HTERT RPE-1 (cell line): ENCODE results near the gene KLHL25.

Source experiments
- in situ Hi-C: fragments of 300-500 bp; cut with MboI; formaldehyde crosslinking; loops from 4 replicates; pipeline ENCODE4 v1.14.3; 2020; ENCODE audit warnings: low sequenced_read_pairs

The KLHL25 gene

DNA sequence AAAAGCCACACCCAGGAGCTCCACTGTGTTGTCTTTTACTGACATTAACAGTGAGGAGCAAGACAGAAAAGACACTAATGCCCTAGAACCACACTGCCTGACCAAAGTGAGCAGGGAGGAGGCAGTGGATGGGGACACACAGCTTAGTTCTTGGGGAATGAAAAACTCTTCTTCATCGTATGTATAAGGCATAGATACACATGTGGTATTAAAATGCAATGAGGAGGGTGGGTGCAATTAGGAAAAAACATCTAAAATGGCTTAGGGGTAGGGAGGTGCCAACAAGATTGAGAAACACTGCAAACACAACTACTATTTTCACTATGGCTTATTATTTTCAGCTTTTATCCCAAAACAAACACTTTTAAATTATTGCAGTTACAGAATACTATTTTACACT, 15.5 kb downstream of the KLHL25 start:
- in situ Hi-C loops = no loop called here

DNA sequence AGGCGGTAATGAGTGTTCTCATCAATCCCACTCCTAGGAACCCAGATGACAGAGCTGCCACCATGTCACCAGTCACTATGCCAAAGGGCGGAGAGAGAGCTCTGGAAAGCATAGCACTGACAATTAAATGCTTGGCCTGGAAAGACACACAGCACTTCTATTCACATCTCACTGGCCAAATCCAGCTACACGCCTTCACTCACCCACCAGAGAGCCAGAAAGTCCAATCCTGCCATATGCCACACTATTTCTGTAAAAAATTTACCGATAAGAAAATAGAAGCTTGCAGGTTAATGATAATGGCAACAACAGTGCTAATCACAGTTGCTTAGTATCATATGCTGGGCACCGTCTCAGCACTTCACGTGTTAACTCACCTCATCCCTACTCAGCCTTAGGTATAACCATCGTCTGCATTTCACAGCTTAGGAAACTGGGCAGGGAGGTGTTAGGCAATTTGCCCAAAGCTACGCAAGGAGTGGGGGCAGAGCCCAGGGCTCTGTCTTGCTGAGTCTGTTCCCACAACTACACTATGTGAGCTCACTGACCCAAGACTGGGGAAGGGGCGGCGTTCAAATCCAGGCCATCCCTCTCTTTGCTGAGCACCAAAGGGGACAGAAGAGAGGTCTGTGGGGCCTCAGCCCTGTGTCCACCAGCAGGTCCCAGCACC, 16.5 kb downstream of the KLHL25 start:
- in situ Hi-C loops = no loop called here

DNA sequence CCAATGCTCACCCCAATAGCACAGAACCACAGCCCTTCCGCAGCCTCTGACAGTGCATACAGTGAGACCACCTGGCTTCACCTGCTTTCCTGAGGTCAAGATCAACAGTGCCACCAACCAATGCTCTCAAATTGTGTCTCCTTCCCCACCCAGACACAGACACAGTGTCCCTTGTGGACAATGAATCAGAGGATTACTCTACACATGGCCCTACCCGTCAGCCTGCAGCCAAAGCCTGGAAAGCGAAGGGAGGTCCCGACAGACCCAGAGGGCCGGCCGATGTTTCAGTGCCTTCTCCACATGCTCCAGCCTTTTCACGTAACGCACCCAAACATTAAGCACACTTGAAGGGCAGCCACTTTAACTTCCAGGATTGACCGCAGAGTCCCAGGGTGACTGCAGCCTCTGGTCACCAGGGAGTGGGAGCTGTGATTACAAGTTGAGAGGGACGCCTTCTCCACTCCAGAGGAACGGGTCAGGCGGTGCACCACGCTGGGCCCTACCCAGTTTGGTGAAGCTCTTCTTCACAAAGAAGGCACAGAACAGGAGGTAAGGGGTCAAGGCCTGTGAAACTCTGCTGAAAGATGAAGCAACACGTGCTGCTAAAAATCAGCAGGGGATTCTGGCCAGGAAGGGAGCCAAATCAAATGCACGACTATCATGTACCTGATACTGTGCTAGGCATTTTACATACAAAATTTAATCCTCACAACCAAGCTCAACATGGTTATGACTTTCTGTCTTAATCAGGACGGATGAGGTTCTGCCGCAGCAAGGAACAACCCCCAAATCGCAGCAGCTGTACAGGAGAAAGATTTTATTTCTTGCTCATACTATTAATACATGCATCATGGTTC, 17.2 kb downstream of the KLHL25 start:
- in situ Hi-C loops = no loop called here

DNA sequence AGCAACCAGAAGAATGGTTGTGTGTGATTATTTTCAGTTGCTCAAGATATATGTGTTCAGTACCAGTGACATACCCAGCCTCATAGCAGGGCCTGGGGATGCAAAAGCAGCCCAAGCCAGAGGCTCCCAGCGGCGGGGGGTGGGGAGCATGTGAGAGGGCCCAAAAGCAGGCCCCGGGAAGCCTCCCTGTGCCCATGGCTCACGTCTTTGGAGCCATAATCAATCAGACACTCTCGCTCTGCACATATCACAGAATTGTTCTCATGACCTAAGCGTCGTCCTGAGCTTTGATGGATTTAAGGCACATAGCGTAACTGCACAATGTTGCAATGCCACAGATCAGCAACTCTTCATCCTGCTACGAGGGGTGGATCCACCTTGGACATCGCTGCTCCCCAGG, 20.8 kb downstream of the KLHL25 start:
- in situ Hi-C loops = no loop called here

DNA sequence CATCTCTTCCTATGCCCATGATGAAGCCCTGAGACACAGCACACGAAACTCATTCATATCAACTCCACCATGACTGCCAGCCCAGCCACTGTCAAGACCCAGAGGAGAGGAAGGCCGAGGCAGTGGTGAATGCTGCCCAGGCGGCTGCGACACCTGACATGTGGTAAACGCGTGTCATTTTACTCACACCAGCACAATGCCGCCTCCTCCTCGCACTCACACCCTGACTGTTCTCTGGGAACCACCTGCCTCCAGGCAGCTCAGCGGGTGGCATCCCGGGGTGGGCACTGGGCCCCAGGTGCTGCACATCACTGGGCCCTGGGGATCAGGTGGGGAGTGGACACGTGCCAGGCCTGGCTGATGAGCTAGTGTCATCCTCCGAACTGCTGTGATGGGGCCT, 21.5 kb downstream of the KLHL25 start:
- in situ Hi-C loops = no loop called here

DNA sequence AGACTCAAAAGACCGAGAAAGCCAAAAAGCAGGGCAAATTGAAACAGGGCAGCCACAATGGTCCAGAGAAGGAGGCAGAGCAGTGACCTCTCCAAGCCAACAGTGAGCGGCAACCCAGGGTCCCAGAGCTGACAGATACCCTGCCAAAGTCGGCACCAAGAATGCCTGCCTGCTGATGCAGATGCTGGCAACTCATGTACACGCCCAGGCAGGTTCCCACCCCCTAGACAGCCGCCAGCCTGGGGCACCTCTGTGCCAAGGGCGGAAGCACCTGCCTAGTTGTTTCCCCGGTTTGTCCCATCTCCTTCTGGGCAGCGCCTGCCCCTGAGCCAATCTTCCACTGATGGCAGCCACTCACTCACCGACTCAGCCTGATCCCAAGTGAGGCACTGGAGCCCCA, 22.1 kb downstream of the KLHL25 start:
- in situ Hi-C loops = no loop called here

DNA sequence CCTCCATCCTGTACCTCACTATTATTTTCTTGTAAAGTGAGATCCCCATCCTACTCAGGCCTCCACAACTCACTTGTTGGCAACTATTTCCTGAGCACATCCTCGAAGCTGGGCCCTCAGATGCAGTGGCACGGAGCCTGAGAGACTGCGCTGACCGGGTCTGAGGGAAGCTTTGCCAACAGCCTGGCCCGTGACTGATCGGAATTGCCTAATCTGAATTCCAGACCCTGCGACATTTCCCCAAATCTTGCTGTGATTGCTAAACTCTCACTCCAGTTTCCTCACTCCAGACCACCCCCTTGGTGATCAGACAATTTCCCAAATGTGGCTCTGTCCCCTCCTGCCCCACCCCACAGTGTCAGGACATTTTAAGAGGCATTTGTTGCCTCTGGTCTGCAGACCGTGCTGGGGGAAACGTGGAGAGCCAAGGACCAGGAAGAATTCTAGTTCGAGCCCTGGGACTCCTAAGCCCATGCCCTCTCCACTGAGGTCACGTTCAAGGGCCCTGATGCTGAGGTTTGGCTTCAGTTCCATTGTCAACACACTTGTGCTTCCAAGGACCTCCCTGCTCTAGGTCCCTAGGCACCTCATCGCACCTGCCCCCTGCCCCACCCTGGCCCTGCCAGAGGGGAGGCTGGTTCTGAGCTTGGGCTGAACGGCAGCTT, 22.8 kb downstream of the KLHL25 start:
- in situ Hi-C loops = no loop called here

DNA sequence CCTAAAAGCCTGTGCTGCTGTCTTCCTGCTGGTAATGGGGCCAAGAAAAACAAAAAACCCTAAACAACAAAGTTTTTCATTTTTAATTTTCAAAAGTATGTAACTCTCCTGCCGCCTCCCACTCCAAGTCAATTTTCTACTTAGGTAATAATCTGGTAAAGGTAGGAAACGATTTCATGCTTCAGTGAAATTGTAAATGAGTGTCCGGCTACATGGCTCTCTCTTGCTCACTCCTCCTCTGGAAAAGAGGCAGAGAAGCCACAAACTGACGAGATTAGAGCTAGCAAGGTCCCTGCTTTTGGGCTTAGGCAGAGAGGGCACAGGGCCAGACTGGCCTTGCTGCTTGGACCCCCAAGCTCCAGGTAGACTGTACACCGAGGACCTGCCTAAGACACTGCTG, 23.5 kb downstream of the KLHL25 start:
- in situ Hi-C loops = no loop called here

DNA sequence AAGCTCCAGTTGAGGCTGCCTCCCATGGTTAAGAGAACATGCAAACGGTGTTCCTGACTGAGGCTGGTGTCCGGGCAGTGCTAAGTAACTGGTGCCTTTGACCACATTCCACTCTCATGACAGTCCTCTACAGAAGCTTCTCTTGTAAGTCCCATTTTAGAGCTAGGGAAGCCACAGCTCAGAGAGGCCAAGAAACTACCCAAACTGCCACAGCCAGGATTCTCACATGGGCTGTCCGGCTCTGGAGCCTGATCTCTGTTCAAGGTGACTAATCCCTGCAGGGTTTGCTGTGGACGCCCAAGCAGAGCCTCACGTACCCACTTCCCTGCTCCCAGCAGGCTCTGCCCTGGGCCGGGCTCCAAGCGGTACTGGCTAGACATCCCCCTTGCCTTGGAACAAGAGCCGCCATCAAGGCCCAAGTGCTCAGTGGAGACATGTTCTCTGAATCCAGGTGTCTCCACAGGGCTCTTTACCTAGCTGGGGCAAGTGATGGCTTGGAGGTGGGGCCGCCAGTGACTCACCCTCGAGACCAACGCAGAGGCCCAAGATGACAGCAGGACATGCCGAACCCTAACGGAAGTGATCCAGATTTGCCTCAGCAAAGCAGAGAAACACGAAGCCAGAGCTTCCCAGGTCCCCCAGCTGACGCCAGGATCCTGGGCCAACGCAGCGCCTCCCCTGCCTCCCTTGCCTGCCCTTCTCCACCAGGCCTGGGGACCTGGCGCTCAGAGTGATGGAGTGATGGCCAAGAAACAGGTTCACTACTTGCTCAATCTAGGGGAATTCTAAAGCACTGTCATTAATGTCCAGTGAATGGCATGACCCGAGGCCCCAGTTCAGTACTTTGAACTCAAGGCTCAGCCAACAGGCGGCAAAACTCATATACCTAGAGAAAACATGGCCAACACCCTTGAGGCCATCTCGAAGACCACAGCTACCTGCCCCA, 24.4 kb downstream of the KLHL25 start:
- in situ Hi-C loops = no loop called here

DNA sequence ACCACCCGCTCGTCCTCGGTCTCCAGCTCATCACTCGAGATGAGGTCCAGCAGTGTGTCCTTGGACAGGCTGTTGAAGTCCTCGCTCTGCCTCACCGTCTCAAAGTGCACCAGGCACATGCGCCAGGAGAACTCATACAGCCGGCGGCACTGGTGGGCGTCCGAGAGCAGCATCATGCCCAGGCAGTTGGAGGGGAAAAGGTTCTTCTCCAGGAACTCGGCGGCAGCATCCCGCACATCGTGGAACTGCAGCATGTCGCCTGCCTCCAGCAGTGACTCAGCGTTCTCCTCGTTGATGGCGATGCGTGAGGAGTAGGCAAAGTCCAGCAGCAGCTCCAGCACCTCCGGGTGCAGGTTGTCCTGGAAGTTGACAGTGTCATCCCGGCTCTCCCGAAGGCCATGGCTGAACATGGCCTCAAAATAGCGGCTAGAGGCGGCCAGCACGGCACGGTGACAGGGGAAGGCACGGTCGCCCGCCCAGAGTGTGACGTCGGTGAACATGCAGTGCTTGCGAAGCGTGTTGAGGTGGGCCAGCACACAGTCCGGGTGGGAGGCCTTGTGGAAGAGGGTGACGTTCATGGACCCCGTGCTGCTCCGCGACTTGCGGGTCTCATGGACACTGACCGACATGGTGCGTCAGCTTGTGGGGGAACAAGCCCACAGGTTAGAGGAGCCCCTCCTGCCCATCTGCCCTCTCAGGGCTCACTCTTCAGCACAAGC, 25.4 kb downstream of the KLHL25 start:
- in situ Hi-C loops = no loop called here

DNA sequence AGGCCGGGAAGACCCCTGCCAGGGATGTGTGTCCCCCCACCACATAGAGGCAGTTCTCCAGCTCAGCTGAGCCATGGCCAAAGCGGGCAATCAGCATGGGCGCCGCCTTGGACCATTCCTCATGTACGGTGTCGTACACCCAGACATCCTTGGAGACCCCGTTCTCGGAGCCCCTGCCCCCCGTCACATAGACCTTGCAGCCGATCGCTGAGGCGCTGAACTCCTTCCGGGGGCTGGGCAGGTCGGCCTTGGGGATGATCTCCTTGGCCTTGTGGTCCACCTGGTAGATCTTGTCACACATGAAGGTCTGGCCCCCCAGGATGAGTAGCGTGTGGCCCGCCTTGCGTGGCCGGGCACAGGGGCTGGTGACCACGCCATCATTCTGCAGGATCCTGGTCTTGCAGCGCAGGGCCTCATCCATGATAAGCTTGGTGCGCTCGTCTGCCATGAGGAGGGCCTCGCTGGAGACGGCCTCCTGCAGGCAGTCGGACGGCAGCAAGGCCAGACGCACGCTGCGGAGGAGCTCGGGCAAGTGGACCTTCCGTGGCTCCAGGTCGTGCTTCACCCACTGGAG, 26.0 kb downstream of the KLHL25 start:
- in situ Hi-C loops = no loop called here

DNA sequence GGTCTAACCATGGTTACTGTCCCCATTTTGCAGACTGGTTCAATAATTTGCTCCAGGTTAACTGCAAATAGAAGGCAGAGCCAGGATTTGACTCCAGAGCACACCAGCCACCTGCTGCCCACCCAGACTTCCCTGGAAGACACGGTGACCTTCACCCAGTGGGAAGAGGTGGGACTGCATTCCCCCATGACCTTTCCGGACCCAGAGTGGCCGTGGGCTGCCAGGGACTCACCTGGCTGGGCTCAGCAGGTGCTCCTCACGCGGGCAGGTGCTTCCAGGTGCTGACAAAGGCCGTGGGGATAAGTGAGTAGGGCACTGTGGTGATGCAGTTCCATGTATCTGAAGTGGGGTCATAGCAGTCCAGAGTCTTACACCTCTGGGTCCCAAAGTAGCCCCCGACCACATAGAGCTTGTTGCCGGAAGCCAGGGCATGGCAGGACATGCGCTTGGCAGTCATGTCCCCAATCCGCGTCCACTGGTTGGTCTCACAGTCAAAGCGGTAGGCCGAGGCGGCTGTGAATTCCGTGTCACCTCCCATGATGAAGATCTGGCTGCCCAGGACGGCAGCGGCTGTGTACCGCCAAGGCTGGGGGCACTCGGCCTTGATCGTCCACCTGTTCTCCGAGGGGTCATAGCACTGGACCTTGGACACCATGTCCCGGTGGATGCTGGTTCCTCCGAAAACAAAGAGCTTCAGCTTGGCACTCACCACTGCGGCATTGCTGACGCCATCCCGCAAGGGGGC, 26.8 kb downstream of the KLHL25 start:
- in situ Hi-C loops = no loop called here

DNA sequence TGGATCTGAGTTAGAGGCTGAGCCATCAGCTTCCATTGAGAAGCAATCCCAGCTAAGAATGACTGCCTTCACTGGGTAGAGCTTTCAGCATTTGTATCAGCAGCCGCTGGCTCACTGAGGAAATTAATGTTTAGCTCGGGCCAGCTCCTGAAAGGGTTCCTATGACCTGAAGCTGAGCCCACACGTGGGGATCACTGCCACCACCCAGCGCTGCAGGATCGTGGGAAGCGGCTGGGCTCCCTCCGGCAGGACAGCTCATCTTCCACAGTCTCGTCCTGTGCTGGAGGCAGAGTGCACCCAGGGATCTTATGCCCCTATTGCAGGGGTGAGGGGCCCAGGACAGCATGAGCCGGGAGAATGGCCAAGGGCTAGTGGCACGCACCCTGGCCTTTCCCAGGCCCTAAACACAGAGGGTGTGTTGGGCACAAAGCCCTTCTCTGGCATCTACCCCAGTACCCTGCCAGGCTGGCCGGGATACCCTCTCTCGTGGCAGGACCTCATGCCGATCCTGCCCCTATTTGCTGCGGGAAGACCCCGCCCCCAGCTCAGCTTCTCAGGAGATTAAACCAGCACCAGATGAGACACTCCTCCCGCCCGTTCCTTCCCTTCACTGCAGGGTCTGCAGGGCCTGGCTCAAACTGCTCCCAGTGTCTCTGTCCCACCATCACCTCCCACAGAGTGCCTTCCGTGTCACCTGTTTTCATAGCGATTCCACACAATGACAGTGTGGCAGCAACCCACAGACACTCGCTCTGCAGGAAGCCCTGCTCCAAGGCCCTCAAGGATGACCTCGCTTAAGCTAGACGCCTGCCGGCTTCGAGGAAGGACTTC, 28.5 kb downstream of the KLHL25 start:
- in situ Hi-C loops = no loop called here

DNA sequence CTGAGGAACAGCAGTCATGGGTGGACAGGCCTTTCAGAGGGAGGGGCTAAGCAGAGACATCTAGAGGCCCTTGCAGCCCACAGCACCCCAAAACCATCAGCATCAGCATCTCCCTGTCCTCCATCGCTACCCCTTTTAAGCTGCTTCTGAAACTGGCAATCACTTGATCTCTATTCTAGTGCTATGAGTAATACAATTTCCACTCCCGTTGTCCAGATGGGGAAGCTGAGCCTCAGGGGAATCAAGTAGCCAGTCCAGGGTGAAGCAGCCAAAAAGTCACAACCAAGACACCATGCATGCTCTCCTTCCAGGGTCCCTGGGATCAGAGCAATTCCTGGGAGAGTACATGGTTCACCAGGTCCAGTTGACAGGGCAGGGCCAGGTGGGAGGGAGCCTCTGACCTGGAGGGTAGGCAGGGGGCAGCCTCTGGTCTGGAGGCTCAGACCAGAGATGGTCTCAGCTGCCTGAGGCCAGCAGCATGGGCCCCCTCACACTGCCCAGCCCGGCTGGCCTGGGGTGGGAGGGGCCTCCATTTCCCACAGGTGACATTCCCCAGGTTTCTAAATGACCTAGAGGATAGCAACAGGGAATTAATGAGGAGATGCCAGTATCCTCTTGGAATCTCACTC, 30.0 kb downstream of the KLHL25 start:
- in situ Hi-C loops = no loop called here

DNA sequence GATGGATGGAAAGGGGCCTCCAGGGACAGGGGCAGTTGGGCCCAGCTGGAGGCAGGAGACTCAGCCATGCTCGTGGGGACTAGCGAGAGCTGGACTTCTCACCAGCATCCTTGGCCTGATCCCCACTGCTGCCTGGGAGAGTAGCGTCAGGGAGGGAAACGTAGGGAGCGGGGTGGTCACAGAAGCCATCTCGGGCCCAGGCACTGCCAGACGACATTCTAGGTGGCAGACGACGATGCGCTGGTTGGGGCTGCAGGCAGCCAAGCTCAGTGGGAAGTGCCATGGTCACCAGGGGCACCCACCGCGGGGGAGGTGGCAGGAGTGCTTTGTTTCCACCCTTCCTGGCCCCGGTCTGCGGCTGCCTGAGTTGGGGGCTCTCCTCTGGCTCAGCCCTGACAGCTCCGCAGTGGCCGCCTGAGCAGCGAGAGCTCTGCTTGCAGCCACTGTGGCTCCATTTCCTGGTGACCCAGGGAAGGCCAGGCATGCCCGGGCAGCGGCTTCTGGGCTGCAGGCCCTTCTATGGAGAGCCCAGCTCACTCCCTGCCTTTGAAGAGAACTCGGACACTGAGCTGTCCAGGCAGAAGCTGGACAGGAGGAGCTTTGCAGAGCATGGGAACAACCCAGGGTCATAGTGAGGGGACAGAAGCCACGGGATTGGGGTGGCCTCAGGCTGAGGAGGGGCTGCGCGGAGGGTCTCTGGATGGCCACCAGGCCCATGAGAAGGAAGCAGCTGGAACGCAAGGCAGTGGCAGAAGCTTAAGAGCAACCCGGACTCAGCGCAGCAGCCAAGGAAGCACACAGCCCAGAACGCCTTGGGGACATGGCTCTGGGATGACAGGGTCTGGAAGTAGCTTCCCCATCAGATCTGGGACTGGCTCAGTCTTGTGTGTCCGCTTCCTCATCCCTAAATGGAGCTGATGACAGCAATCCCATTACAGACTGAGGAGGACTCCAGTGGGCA, 30.8 kb downstream of the KLHL25 start:
- in situ Hi-C loops = no loop called here

DNA sequence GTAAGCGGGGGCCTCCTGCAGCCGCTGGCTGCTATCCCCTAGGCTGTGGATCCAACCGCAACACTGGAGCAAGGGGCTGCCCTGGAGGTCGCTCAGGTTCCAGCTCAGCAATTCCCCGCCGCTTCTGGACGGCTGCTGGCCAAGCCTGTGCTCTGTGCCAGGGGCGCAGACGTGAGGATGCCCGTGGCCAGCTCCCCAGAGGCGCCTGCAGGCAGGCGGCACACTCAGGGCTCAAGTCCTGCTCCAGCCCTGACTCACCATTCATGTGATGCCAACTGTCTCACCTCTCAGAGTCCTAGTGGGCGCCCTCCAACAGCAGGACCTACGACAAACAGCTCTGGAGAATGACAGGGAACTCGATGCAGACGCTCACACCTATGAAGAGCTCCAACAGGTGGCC, 31.6 kb downstream of the KLHL25 start:
- in situ Hi-C loops = no loop called here

DNA sequence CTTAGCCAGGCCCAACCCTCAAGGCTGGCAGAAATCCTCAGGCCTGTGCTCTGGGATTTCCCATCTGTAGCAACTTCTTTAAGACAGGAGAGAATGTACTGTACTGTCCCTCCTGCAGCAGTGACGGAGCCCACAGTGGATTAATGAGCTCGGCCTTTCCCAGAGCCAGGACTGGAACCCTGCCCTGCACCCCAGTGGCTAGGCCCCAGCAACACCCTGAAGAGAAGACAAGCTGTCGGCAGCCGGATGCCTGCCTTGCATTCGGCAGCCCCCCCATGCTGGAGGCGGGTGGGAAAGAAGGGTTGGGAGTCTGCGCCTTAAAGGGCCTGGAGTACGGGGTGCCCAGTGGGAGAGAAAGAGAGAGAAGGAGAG, 32.0 kb downstream of the KLHL25 start:
- in situ Hi-C loops = no loop called here
